Type B pancreatic cell (in vitro differentiated cells): ENCODE data around the gene RAB20. TPM values are rescaled to one million over a fixed set of nuclear protein-coding genes. Genes with fewer than 3 reads are reported as not detected.

ENCODE experiments used
- DNase-seq: peaks from one replicate; pipeline ENCODE4 v3.0.0; 2021; ENCODE audit warnings: mixed read lengths; ENCODE audit not compliant: unreplicated experiment; ENCODE audit errors: extremely low spot score
- H3K27ac Mint-ChIP-seq: 2 replicates; pipeline ENCODE4 v1.8.0; 2021; ENCODE audit warnings: mild to moderate bottlenecking, mixed read lengths
- H3K27me3 Mint-ChIP-seq: 2 replicates; pipeline ENCODE4 v1.8.0; 2021; ENCODE audit warnings: mixed read lengths
- H3K36me3 Mint-ChIP-seq: 2 replicates; pipeline ENCODE4 v1.8.0; 2021; ENCODE audit warnings: mixed read lengths
- H3K4me1 Mint-ChIP-seq: one replicate; pipeline ENCODE4 v1.8.0; 2021; ENCODE audit warnings: mixed read lengths; ENCODE audit not compliant: unreplicated experiment
- H3K4me3 Mint-ChIP-seq: 2 replicates; pipeline ENCODE4 v1.8.0; 2021; ENCODE audit warnings: mild to moderate bottlenecking, mixed read lengths
- H3K9me3 Mint-ChIP-seq: 2 replicates; pipeline ENCODE4 v1.8.0; 2021; ENCODE audit warnings: mixed read lengths
- CTCF ChIP-seq: fragments of 200-600 bp; sonication (generic); conservative IDR thresholded peaks from 2 replicates; pipeline ENCODE4 v1.5.0; 2021; ENCODE audit warnings: antibody characterized with exemption, mild to moderate bottlenecking
- total RNA-seq: library from RNA; stranded (reverse); gene quantifications from 2 replicates; pipeline ENCODE4 v1.2.1, GENCODE V29; 2021; ENCODE audit warnings: low replicate concordance

RAB20 gene
- total RNA-seq, 1 donor from 2014 or later, result 6.4 TPM

- no peak for DNase-seq
- no peaks in the 10 kb centered on the region for H3K9me3 Mint-ChIP-seq
- no peak for TF ChIP-seq CTCF
- H3K4me1 Mint-ChIP-seq, result peaks cover 16% of the 10 kb centered on the region
- H3K36me3 Mint-ChIP-seq, result no peaks in the 10 kb centered on the region
- H3K4me3 Mint-ChIP-seq, result no peak overlapping the region
- no peaks in the 10 kb centered on the region for H3K27me3 Mint-ChIP-seq
- H3K27ac Mint-ChIP-seq, result no peak overlapping the region
Measured at GRCh38 chr13:110531100-110531499, 30.4 kb downstream of the RAB20 start.

GRCh38 chr13:110529522-110530311, 31.8 kb downstream of the RAB20 start:
- no peaks in the 10 kb centered on the region for H3K36me3 Mint-ChIP-seq
- no peak for DNase-seq
- no peak for TF ChIP-seq CTCF
- no peaks in the 10 kb centered on the region for H3K9me3 Mint-ChIP-seq
- H3K4me3 Mint-ChIP-seq, result no peak overlapping the region
- no peaks in the 10 kb centered on the region for H3K27me3 Mint-ChIP-seq
- H3K4me1 Mint-ChIP-seq, result peaks cover 23% of the 10 kb centered on the region
- no peak overlapping the region for H3K27ac Mint-ChIP-seq

GRCh38 chr13:110528911-110529310, 32.6 kb downstream of the RAB20 start:
- Mint-ChIP-seq H3K27me3 (no peaks in the 10 kb centered on the region), H3K4me3 (no peak overlapping the region), H3K36me3 (no peaks in the 10 kb centered on the region), H3K27ac (peak overlapping the region; percentile 34), H3K9me3 (no peaks in the 10 kb centered on the region), H3K4me1 (peaks cover 25% of the 10 kb centered on the region)
- DNase-seq, result no peak
- TF ChIP-seq CTCF, result no peak

GRCh38 chr13:110528371-110528770, 33.2 kb downstream of the RAB20 start:
- no peaks in the 10 kb centered on the region for H3K27me3 Mint-ChIP-seq
- H3K36me3 Mint-ChIP-seq, result no peaks in the 10 kb centered on the region
- no peak overlapping the region for H3K27ac Mint-ChIP-seq
- no peak overlapping the region for H3K4me3 Mint-ChIP-seq
- H3K4me1 Mint-ChIP-seq, result peaks cover 25% of the 10 kb centered on the region
- no peaks in the 10 kb centered on the region for H3K9me3 Mint-ChIP-seq
- DNase-seq, result no peak
- no peak for TF ChIP-seq CTCF

- Mint-ChIP-seq H3K4me3 (no peak overlapping the region), H3K4me1 (peaks cover 25% of the 10 kb centered on the region), H3K27ac (no peak overlapping the region), H3K27me3 (no peaks in the 10 kb centered on the region), H3K9me3 (no peaks in the 10 kb centered on the region), H3K36me3 (no peaks in the 10 kb centered on the region)
- DNase-seq, result no peak
- no peak for TF ChIP-seq CTCF
Measured at GRCh38 chr13:110525328-110526319, 35.9 kb downstream of the RAB20 start.
